Measurements from ENCODE around the gene AGO3. TPM values are rescaled to one million over a fixed set of nuclear protein-coding genes. Genes with fewer than 3 reads are reported as not detected.

The AGO3 gene
- total and polyA plus RNA-seq, 4 donors: 3.0 to 19.5 (median 7.1) TPM

DNA sequence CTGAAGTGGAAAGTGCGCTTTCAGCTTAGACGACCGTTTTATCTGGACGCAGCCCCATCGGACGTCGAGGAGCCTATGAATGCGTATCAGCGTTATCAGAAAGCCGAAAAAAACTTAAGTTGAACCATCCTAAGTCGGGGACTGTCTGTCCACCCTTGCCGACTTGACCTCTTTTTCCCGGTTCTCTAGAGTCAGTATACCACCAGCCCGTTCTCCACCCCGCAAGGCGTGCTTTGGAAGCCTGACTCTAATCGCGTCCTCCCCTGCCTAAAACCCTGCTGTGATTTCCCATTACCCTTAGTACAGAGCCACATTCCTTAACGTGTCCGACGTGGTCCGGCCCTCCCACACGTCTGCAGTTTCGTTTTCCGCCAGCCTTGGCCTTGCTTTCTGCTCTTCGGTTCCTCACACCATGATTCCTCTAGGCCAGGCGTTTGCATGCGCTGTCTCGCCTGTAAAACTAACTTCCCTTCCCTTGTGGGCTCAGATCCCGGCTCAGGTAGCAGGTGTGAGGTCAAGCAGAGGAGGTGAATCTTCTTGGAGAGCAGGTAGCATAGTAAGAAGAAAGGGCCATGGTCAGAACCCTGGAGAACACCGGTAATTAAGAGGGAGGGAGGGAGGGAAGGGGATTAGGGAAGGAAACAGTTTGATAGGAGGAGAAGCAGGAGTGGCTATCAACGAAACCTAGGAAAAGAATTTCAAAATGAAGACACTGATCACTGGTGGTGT, 158.7 kb downstream of the AGO3 start:
- H3K9me3 ChIP-seq (ENCODE audit: control insufficient read depth in 4 of 4, low read length in 3 of 4): no peaks in the 10 kb centered on the region
- H3K27me3 ChIP-seq (ENCODE audit: control insufficient read depth in 4 of 4, insufficient read depth in 4 of 4, low read length in 3 of 4): no peaks in the 10 kb centered on the region
- no peak for TF ChIP-seq HNF4A (conservative IDR thresholded peaks at IDR 0.05)
- TF ChIP-seq CTCF (IDR thresholded peaks at IDR 0.05; ENCODE audit: low read depth, low read length, missing input control): no peak
- TF ChIP-seq, protein P1, sequence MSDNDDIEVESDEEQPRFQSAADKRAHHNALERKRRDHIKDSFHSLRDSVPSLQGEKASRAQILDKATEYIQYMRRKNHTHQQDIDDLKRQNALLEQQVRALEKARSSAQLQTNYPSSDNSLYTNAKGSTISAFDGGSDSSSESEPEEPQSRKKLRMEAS (IDR thresholded peaks at IDR 0.05): no peak
- TF ChIP-seq TAF1 (conservative IDR thresholded peaks at IDR 0.05): no peak
- no peak for TF ChIP-seq JUND (IDR thresholded peaks at IDR 0.05)
- TF ChIP-seq, protein P2, sequence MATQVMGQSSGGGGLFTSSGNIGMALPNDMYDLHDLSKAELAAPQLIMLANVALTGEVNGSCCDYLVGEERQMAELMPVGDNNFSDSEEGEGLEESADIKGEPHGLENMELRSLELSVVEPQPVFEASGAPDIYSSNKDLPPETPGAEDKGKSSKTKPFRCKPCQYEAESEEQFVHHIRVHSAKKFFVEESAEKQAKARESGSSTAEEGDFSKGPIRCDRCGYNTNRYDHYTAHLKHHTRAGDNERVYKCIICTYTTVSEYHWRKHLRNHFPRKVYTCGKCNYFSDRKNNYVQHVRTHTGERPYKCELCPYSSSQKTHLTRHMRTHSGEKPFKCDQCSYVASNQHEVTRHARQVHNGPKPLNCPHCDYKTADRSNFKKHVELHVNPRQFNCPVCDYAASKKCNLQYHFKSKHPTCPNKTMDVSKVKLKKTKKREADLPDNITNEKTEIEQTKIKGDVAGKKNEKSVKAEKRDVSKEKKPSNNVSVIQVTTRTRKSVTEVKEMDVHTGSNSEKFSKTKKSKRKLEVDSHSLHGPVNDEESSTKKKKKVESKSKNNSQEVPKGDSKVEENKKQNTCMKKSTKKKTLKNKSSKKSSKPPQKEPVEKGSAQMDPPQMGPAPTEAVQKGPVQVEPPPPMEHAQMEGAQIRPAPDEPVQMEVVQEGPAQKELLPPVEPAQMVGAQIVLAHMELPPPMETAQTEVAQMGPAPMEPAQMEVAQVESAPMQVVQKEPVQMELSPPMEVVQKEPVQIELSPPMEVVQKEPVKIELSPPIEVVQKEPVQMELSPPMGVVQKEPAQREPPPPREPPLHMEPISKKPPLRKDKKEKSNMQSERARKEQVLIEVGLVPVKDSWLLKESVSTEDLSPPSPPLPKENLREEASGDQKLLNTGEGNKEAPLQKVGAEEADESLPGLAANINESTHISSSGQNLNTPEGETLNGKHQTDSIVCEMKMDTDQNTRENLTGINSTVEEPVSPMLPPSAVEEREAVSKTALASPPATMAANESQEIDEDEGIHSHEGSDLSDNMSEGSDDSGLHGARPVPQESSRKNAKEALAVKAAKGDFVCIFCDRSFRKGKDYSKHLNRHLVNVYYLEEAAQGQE (IDR thresholded peaks at IDR 0.05): no peak
- no peak for TF ChIP-seq ZBTB33 (IDR thresholded peaks at IDR 0.05)
- no peak for TF ChIP-seq ATF3 (IDR thresholded peaks at IDR 0.05)
- TF ChIP-seq YY1 (IDR thresholded peaks at IDR 0.05): no peak
- peak overlapping the region; percentile 79 to 95 (median 86) for H3K4me3 ChIP-seq (ENCODE audit: low read depth in 1 of 3, low read length in 3 of 3)
- peaks cover 7 to 30% (median 23%) of the 10 kb centered on the region in 4 donors for H3K36me3 ChIP-seq (ENCODE audit: control insufficient read depth in 4 of 4, insufficient read depth in 3 of 4, low read depth in 1 of 4, low read length in 3 of 4)
- H3K9ac ChIP-seq (ENCODE audit: low read depth in 1 of 2, low read length in 2 of 2): peak overlapping the region; percentile 45 to 67
- peaks cover 6 to 15% (median 11%) of the 10 kb centered on the region in 4 donors for H3K4me1 ChIP-seq (ENCODE audit: control insufficient read depth in 4 of 4, insufficient read depth in 4 of 4, low read length in 3 of 4)
- DNase-seq (ENCODE audit: low spot score): no peak
- H3K27ac ChIP-seq (ENCODE audit: low read depth in 1 of 2, low read length in 2 of 2): peak overlapping the region; percentile 79 to 87
- 9% methylated on average over 32 of the region's 32 CpGs for WGBS

GRCh38 chr1:36091141-36091540, 160.2 kb downstream of the AGO3 start:
- H3K27ac ChIP-seq (ENCODE audit: low read depth in 1 of 2, low read length in 2 of 2): no peak overlapping the region
- TF ChIP-seq HNF4A (conservative IDR thresholded peaks at IDR 0.05): no peak
- TF ChIP-seq ATF3 (IDR thresholded peaks at IDR 0.05): no peak
- TF ChIP-seq, protein P1 (IDR thresholded peaks at IDR 0.05): no peak
- TF ChIP-seq FOXA1 (IDR thresholded peaks at IDR 0.05): no peak
- TF ChIP-seq RAD21 (IDR thresholded peaks at IDR 0.05): no peak
- TF ChIP-seq RXRA (IDR thresholded peaks at IDR 0.05): no peak
- no peaks in the 10 kb centered on the region for H3K9me3 ChIP-seq (ENCODE audit: control insufficient read depth in 4 of 4, low read length in 3 of 4)
- no peak overlapping the region for H3K9ac ChIP-seq (ENCODE audit: low read depth in 1 of 2, low read length in 2 of 2)
- DNase-seq (ENCODE audit: low spot score): no peak
- no peak overlapping the region for H3K4me3 ChIP-seq (ENCODE audit: low read depth in 1 of 3, low read length in 3 of 3)
- H3K27me3 ChIP-seq (ENCODE audit: control insufficient read depth in 4 of 4, insufficient read depth in 4 of 4, low read length in 3 of 4): no peaks in the 10 kb centered on the region
- peaks cover 6 to 15% (median 11%) of the 10 kb centered on the region in 4 donors for H3K4me1 ChIP-seq (ENCODE audit: control insufficient read depth in 4 of 4, insufficient read depth in 4 of 4, low read length in 3 of 4)
- H3K36me3 ChIP-seq (ENCODE audit: control insufficient read depth in 4 of 4, insufficient read depth in 3 of 4, low read depth in 1 of 4, low read length in 3 of 4): peaks cover 7 to 42% (median 23%) of the 10 kb centered on the region in 4 donors
- WGBS: 89% methylated on average over 4 of the region's 4 CpGs

Data from liver (tissue), 9 donors.